HepG2 (cell line): ENCODE results near the gene PDGFA. TPM values are rescaled to one million over a fixed set of nuclear protein-coding genes. Genes with fewer than 3 reads are reported as not detected.
A peak's percentile ranks its signal among the peaks of the same experiment; 100 is the strongest.

Source experiments
- FIP1L1 ChIP-seq: fragments of 200-400 bp; formaldehyde crosslinking; IDR thresholded peaks from 2 replicates; pipeline ENCODE4 v1.6.1; 2018; ENCODE audit warnings: low read depth, mild to moderate bottlenecking, low read length, moderate library complexity, borderline replicate concordance; ENCODE audit not compliant: insufficient read depth
- GATAD1 ChIP-seq: IDR thresholded peaks from 2 replicates; pipeline ENCODE4 v1.6.1; 2016; ENCODE audit warnings: missing genetic modification reagents, missing compliant biosample characterization
- GTF2F1 ChIP-seq: fragments of 150-350 bp; IDR thresholded peaks from 2 replicates; pipeline ENCODE4 v1.6.1; 2014; ENCODE audit warnings: low read length
- HNRNPLL ChIP-seq: fragments of 200-400 bp; formaldehyde crosslinking; IDR thresholded peaks from 2 replicates; pipeline ENCODE4 v1.6.1; 2017; ENCODE audit warnings: mild to moderate bottlenecking, low read depth, low read length; ENCODE audit not compliant: poor library complexity, severe bottlenecking
- IRX3 ChIP-seq: sonication (generic); formaldehyde crosslinking; IDR thresholded peaks from 2 replicates; pipeline ENCODE4 v1.8.1; 2023; ENCODE audit warnings: mild to moderate bottlenecking, low read depth, missing genetic modification reagents, borderline replicate concordance
- NR2F6 ChIP-seq, 2 experiments: IDR thresholded peaks; 2 replicates each; pipeline ENCODE4 v1.6.1; 2016; ENCODE audit warnings: antibody characterized with exemption in 1 of 2, mild to moderate bottlenecking in 1 of 2
- PHF8 ChIP-seq: sonication (generic); formaldehyde crosslinking; IDR thresholded peaks from 2 replicates; pipeline ENCODE4 v1.5.0; 2020; ENCODE audit warnings: missing genetic modification reagents
- PLSCR1 ChIP-seq: sonication (generic); formaldehyde crosslinking; IDR thresholded peaks from 2 replicates; pipeline ENCODE4 v1.5.0; 2020; ENCODE audit warnings: missing genetic modification reagents, mild to moderate bottlenecking, borderline replicate concordance
- RFX3 ChIP-seq: IDR thresholded peaks from 2 replicates; pipeline ENCODE4 v1.6.1; 2016; ENCODE audit warnings: missing biosample characterization, missing genetic modification reagents
- RXRA ChIP-seq: sonication (generic); formaldehyde crosslinking; IDR thresholded peaks from 2 replicates; pipeline ENCODE4 v1.5.1; 2020; ENCODE audit warnings: missing genetic modification reagents
- SAFB2 ChIP-seq: sonication (generic); formaldehyde crosslinking; IDR thresholded peaks from 2 replicates; pipeline ENCODE4 v1.5.1; 2020; ENCODE audit warnings: missing genetic modification reagents, low read depth, mild to moderate bottlenecking, borderline replicate concordance
- SIX4 ChIP-seq: sonication (generic); formaldehyde crosslinking; IDR thresholded peaks from 2 replicates; pipeline ENCODE4 v1.4.0; 2020; ENCODE audit warnings: missing genetic modification reagents
- SKI ChIP-seq: fragments of 450-650 bp; IDR thresholded peaks from one replicate; pipeline ENCODE4 v1.6.1; 2018; ENCODE audit warnings: mild to moderate bottlenecking; ENCODE audit not compliant: partially characterized antibody
- SNRNP70 ChIP-seq: fragments of 200-400 bp; formaldehyde crosslinking; IDR thresholded peaks from 2 replicates; pipeline ENCODE4 v1.6.1; 2017; ENCODE audit warnings: mild to moderate bottlenecking, low read depth, low read length, moderate library complexity
- SOX6 ChIP-seq, 2 experiments: fragments of 450-650 bp in 1 of 2; sonication (generic) in 1 of 2; formaldehyde crosslinking in 1 of 2; IDR thresholded peaks; 2 replicates each; pipeline versions ENCODE4 v1.4.0 to v1.6.1; 2017 to 2020; ENCODE audit warnings: antibody characterized with exemption in 1 of 2, mild to moderate bottlenecking in 1 of 2, missing genetic modification reagents in 1 of 2
- TEAD3 ChIP-seq: optimal IDR thresholded peaks from 2 replicates; pipeline ENCODE3; 2016; ENCODE audit warnings: borderline replicate concordance
- ZNF101 ChIP-seq: sonication (generic); formaldehyde crosslinking; IDR thresholded peaks from 2 replicates; pipeline ENCODE4 v1.4.0; 2020; ENCODE audit warnings: mild to moderate bottlenecking, low read depth, missing genetic modification reagents, borderline replicate concordance
- ZNF234 ChIP-seq: sonication (generic); formaldehyde crosslinking; conservative IDR thresholded peaks from 2 replicates; pipeline ENCODE4 v1.5.1; 2020; ENCODE audit warnings: mild to moderate bottlenecking, missing genetic modification reagents
- ZNF557 ChIP-seq: sonication (generic); formaldehyde crosslinking; IDR thresholded peaks from 2 replicates; pipeline ENCODE4 v1.4.0; 2020; ENCODE audit warnings: missing genetic modification reagents
- ZNF747 ChIP-seq: sonication (generic); formaldehyde crosslinking; IDR thresholded peaks from 2 replicates; pipeline ENCODE4 v1.8.1; 2023; ENCODE audit warnings: missing genetic modification reagents, mild to moderate bottlenecking, borderline replicate concordance
- polyA plus RNA-seq, 8 experiments: library from polyadenylated mRNA; depleted of rRNA in 3 of 8; stranded (reverse) in 7 of 8; unstranded in 1 of 8; fragments of >200 nt; fragmentation: Illumina TruSeq in 4 of 8; extraction: Trizol in 4 of 8; gene quantifications; 2 replicates each; pipeline versions ENCODE4 v1.2.1 to v1.2.3, GENCODE V29; 2011 to 2016; ENCODE audit warnings: low read depth in 4 of 8, missing spikeins in 1 of 8, mixed read lengths in 1 of 8; ENCODE audit not compliant: insufficient read depth in 1 of 8
- total RNA-seq, 5 experiments: library from RNA; depleted of rRNA; stranded (reverse); fragments of >200 nt; fragmentation: Illumina TruSeq; extraction: Trizol; gene quantifications; 2 replicates each; pipeline ENCODE4 v1.2.3, GENCODE V29; 2016; ENCODE audit warnings: low read depth in 1 of 5
- TF ChIP-seq, protein P1 (sequence below): sonication (generic); formaldehyde crosslinking; IDR thresholded peaks from 2 replicates; pipeline ENCODE4 v1.4.0; 2020; ENCODE audit warnings: mild to moderate bottlenecking, missing genetic modification reagents, borderline replicate concordance
- TF ChIP-seq, protein P2 (sequence below): sonication (generic); formaldehyde crosslinking; IDR thresholded peaks from 2 replicates; pipeline ENCODE4 v1.4.0; 2020; ENCODE audit warnings: mild to moderate bottlenecking, missing genetic modification reagents

PDGFA gene
- total and polyA plus RNA-seq, 2 of the 13 experiments (the other 11 are each of a cell fraction or from before 2014, with no cell fraction given): 1.5 to 3.4 TPM

- TF ChIP-seq SOX6 (IDR thresholded peaks at IDR 0.05) (no peak), SOX6 (CRISPR knock-in tag; IDR thresholded peaks at IDR 0.05) (peak; percentile 49; the same call in 1 of the 2 replicates), RFX3 (no peak), TEAD3 (CRISPR knock-in tag) (no peak), PLSCR1 (CRISPR knock-in tag) (no peak), SNRNP70 (no peak), GATAD1 (CRISPR knock-in tag) (no peak), PHF8 (CRISPR knock-in tag) (no peak), ZNF557 (CRISPR knock-in tag) (no peak), FIP1L1 (no peak), ZNF747 (CRISPR knock-in tag) (no peak), RXRA (CRISPR knock-in tag) (peak; percentile 33; the same call in 1 of the 2 replicates), HNRNPLL (peak; percentile 15), SIX4 (CRISPR knock-in tag) (no peak), SKI (no peak), ZNF234 (CRISPR knock-in tag) (no peak), SAFB2 (CRISPR knock-in tag) (no peak), NR2F6 (IDR thresholded peaks at IDR 0.05) (peak; percentile 70), NR2F6 (CRISPR knock-in tag; IDR thresholded peaks at IDR 0.05) (peak; percentile 72), ZNF101 (CRISPR knock-in tag) (no peak), GTF2F1 (no peak), IRX3 (CRISPR knock-in tag) (no peak)
- TF ChIP-seq, protein P1, sequence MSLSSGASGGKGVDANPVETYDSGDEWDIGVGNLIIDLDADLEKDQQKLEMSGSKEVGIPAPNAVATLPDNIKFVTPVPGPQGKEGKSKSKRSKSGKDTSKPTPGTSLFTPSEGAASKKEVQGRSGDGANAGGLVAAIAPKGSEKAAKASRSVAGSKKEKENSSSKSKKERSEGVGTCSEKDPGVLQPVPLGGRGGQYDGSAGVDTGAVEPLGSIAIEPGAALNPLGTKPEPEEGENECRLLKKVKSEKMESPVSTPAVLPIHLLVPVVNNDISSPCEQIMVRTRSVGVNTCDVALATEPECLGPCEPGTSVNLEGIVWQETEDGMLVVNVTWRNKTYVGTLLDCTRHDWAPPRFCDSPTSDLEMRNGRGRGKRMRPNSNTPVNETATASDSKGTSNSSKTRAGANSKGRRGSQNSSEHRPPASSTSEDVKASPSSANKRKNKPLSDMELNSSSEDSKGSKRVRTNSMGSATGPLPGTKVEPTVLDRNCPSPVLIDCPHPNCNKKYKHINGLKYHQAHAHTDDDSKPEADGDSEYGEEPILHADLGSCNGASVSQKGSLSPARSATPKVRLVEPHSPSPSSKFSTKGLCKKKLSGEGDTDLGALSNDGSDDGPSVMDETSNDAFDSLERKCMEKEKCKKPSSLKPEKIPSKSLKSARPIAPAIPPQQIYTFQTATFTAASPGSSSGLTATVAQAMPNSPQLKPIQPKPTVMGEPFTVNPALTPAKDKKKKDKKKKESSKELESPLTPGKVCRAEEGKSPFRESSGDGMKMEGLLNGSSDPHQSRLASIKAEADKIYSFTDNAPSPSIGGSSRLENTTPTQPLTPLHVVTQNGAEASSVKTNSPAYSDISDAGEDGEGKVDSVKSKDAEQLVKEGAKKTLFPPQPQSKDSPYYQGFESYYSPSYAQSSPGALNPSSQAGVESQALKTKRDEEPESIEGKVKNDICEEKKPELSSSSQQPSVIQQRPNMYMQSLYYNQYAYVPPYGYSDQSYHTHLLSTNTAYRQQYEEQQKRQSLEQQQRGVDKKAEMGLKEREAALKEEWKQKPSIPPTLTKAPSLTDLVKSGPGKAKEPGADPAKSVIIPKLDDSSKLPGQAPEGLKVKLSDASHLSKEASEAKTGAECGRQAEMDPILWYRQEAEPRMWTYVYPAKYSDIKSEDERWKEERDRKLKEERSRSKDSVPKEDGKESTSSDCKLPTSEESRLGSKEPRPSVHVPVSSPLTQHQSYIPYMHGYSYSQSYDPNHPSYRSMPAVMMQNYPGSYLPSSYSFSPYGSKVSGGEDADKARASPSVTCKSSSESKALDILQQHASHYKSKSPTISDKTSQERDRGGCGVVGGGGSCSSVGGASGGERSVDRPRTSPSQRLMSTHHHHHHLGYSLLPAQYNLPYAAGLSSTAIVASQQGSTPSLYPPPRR: peak; percentile 58; the same call in 1 of the 2 replicates
- TF ChIP-seq, protein P2, sequence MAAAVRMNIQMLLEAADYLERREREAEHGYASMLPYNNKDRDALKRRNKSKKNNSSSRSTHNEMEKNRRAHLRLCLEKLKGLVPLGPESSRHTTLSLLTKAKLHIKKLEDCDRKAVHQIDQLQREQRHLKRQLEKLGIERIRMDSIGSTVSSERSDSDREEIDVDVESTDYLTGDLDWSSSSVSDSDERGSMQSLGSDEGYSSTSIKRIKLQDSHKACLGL (CRISPR knock-in tag): 0 out of 2 replicates have a peak, but pooled peaks have one; percentile 38
These were observed 61.7 kb downstream of the PDGFA start (continued) for GRCh38 chr7:457814-458510.
